ENCODE results near the gene SLC7A11. TPM values are rescaled to one million over a fixed set of nuclear protein-coding genes. Genes with fewer than 3 reads are reported as not detected.

SLC7A11 gene
- total and polyA plus RNA-seq, 7 donors = under 0.01 to 2.8 (median 0.27) TPM

- H3K9me3 ChIP-seq = no peaks in the 10 kb centered on the region
- intact Hi-C loops (cut with DNase I) = no loop called here
These were observed 12.1 kb downstream of the SLC7A11 start for GRCh38 chr4:138230048-138230447.

DNA sequence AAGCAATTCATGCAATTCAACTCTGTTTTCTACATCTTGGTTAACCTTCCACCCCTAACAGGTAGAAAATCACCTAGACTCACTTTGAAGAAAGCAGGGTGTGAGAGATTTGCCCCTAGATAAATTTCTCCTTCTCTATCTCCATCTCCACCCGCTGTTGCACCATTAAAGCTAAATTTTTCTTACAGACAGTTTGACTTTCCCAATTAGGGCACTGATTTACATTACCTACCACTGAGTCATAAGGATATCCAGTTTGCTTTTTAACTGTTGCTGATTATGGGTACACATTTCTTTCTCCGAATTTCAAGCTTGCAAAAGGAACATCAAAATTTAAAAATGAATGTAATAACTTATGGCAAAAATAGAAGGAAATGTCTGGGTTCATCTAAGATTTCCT lies 13.0 kb downstream of the SLC7A11 start:
- no peak overlapping the region for H3K27ac ChIP-seq
- TF ChIP-seq POLR2A (IDR thresholded peaks at IDR 0.05) (no peak), POLR2AphosphoS5 (IDR thresholded peaks at IDR 0.05) (no peak), CTCF (IDR thresholded peaks at IDR 0.05) (no peak), EP300 (IDR thresholded peaks at IDR 0.05) (no peak)
- DNase-seq = no peak
- no peaks in the 10 kb centered on the region for H3K9me3 ChIP-seq
- WGBS, 2 donors = 89 to 93% methylated on average over 2 of the region's 2 CpGs
- no peaks in the 10 kb centered on the region for H3K36me3 ChIP-seq
- no peaks in the 10 kb centered on the region for H3K4me1 ChIP-seq
- no peak overlapping the region for H3K4me3 ChIP-seq
- H3K27me3 ChIP-seq = no peaks in the 10 kb centered on the region
- intact Hi-C loops (cut with DNase I) = no loop called here

More at GRCh38 chr4:138230048-138230447, 12.1 kb downstream of the SLC7A11 start:
- Histone ChIP-seq H3K4me3 (no peak overlapping the region), H3K27ac (no peak overlapping the region), H3K27me3 (no peaks in the 10 kb centered on the region), H3K36me3 (no peaks in the 10 kb centered on the region), H3K4me1 (no peaks in the 10 kb centered on the region)
- 90 to 92% methylated on average over 3 of the region's 3 CpGs for WGBS, 2 donors
- no peak for DNase-seq
- no peak for TF ChIP-seq POLR2AphosphoS5 (IDR thresholded peaks at IDR 0.05)
- no peak for TF ChIP-seq POLR2A (IDR thresholded peaks at IDR 0.05)
- TF ChIP-seq EP300 (IDR thresholded peaks at IDR 0.05) = no peak
- TF ChIP-seq CTCF (IDR thresholded peaks at IDR 0.05) = no peak

DNA sequence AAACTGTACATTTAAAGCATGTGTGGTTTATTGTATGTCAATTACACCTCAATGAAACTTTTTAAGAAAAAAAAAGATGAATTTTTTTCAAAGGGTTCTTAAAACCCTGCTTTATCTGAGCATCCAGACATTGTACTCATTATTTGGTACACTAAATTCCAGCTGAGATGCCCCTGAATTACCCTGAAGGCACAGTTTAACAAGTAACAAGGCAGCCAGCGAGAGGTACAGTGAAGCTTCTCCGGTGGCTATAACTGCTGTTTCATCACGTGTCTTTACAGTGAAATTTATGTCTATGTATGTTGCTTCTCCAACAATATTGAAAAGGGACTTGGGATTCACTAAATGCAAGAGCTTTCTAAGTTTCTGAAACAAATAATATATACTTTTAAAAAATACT lies 15.8 kb downstream of the SLC7A11 start:
- WGBS, 2 donors = 76 to 82% methylated on average over 3 of the region's 3 CpGs
- no peak for TF ChIP-seq EP300 (IDR thresholded peaks at IDR 0.05)
- TF ChIP-seq POLR2AphosphoS5 (IDR thresholded peaks at IDR 0.05) = no peak
- no peak for TF ChIP-seq POLR2A (IDR thresholded peaks at IDR 0.05)
- TF ChIP-seq CTCF (IDR thresholded peaks at IDR 0.05) = no peak
- no peaks in the 10 kb centered on the region for H3K36me3 ChIP-seq
- intact Hi-C loops (cut with DNase I) = no loop called here
- peaks cover 0 to 11% (median 9%) of the 10 kb centered on the region in 4 donors for H3K4me1 ChIP-seq
- no peak overlapping the region for H3K27ac ChIP-seq
- no peak overlapping the region for H3K4me3 ChIP-seq
- no peak for DNase-seq
- no peaks in the 10 kb centered on the region for H3K27me3 ChIP-seq
- H3K9me3 ChIP-seq = no peaks in the 10 kb centered on the region

- peaks cover 0 to 12% (median 9%) of the 10 kb centered on the region in 4 donors for H3K4me1 ChIP-seq
- 30 to 47% methylated on average over 1 of the region's 1 CpG for WGBS, 2 donors
- intact Hi-C loops (cut with DNase I) = no loop called here
- H3K9me3 ChIP-seq = no peaks in the 10 kb centered on the region
- no peak for TF ChIP-seq POLR2AphosphoS5 (IDR thresholded peaks at IDR 0.05)
- no peak for TF ChIP-seq CTCF (IDR thresholded peaks at IDR 0.05)
- TF ChIP-seq POLR2A (IDR thresholded peaks at IDR 0.05) = no peak
- no peak for TF ChIP-seq EP300 (IDR thresholded peaks at IDR 0.05)
- no peak overlapping the region for H3K4me3 ChIP-seq
- no peaks in the 10 kb centered on the region for H3K27me3 ChIP-seq
- DNase-seq = no peak
- H3K36me3 ChIP-seq = no peaks in the 10 kb centered on the region
- no peak overlapping the region for H3K27ac ChIP-seq
These were observed 16.7 kb downstream of the SLC7A11 start for GRCh38 chr4:138225477-138225876.

GRCh38 chr4:138224614-138225013 lies 17.5 kb downstream of the SLC7A11 start:
- no peaks in the 10 kb centered on the region for H3K9me3 ChIP-seq
- H3K27ac ChIP-seq = no peak overlapping the region
- intact Hi-C loops (cut with DNase I) = no loop called here
- H3K27me3 ChIP-seq = no peaks in the 10 kb centered on the region
- DNase-seq = no peak
- no peak overlapping the region for H3K4me3 ChIP-seq
- H3K4me1 ChIP-seq = peaks cover 0 to 12% (median 9%) of the 10 kb centered on the region in 4 donors
- H3K36me3 ChIP-seq = no peaks in the 10 kb centered on the region
- no peak for TF ChIP-seq POLR2AphosphoS5 (IDR thresholded peaks at IDR 0.05)
- TF ChIP-seq CTCF (IDR thresholded peaks at IDR 0.05) = no peak
- TF ChIP-seq POLR2A (IDR thresholded peaks at IDR 0.05) = no peak
- no peak for TF ChIP-seq EP300 (IDR thresholded peaks at IDR 0.05)

Measured in sigmoid colon (tissue), 7 donors.